Measurements from ENCODE around the gene GAL3ST1. TPM values are rescaled to one million over a fixed set of nuclear protein-coding genes. Genes with fewer than 3 reads are reported as not detected.
"Not testable (repeated sequence)": the region's sequence is repeated elsewhere in the genome, so short reads cannot be mapped to it uniquely, and the experiment has no call there.

Gene GAL3ST1, protein sequence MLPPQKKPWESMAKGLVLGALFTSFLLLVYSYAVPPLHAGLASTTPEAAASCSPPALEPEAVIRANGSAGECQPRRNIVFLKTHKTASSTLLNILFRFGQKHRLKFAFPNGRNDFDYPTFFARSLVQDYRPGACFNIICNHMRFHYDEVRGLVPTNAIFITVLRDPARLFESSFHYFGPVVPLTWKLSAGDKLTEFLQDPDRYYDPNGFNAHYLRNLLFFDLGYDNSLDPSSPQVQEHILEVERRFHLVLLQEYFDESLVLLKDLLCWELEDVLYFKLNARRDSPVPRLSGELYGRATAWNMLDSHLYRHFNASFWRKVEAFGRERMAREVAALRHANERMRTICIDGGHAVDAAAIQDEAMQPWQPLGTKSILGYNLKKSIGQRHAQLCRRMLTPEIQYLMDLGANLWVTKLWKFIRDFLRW
- total RNA-seq (0.17 TPM in 1 of 2 replicates, not detected in the other), polyA plus RNA-seq (0.03 and 0.06 TPM in 2 replicates), polyA minus RNA-seq (ENCODE audit: low replicate concordance) (not detected in 2 replicates)
- not detected in 2 replicates for polyA plus RNA-seq (2012)

DNA sequence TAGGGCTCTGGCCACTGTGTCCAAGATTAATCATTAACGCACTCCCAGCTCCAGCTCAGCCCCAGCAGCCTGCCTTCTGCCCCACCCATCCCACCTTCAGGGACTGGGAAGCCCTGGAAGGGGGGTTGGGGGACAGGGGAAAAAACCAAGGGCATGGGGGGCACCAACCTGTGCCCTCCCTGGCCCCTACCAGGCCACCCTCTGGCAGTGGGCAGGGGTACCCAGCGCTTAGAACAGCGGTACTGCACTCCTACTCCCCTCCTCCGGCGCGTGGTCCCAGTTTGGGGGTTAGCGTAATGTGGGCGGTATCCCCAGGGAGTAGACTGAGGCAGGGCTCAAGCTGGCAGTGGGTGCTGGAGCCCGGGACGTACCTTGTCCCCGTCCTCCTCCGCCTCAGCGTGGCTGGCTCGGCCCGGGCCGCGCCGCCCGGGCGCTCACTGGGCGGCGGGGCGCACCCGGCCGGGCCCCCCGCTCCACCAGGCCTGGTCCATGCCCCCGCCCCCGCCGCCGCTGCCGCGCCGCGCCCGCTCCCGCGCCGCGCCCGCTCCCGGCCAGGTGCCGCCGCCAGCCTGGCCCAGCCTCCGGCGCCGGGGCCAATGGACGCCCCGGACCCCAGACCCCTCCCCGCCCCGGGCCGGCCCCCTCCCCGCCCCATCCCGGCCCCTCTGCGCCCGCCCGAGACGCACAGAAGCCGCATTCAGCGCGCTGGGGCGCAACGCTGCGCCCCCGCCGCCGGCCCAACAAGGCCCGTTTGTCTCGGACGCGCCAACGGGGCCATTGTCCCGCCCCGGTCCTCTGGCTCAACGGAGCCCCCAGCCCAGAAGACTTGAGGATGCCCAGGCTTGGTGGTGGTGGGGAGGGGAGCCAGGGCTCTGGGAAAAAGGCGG is at the start of gene GAL3ST1:
Gene GAL3ST1, minus strand, starts transcription at position 571 of the 887 bp plus-strand sequence. CDS start 17,273 bp downstream, outside the sequence.
- peak within 1 kb of the TSS; percentile 59 for H3K27ac ChIP-seq (ENCODE audit: insufficient read depth, low read length)
- no peak within 1 kb of the TSS for H2AFZ ChIP-seq (ENCODE audit: low read length)
- H3K9me3 ChIP-seq (ENCODE audit: control insufficient read depth, insufficient read depth, low read depth, low read length) = no peaks in the 10 kb centered on the region
- H3K9ac ChIP-seq (ENCODE audit: insufficient read depth, low read length) = no peak within 1 kb of the TSS
- no peak within 1 kb of the TSS for H3K4me3 ChIP-seq (replicated peaks in 1 of 4; ENCODE audit: control extremely low read depth in 1 of 4, insufficient read depth in 1 of 4, low read depth in 3 of 4, low read length in 4 of 4)
- DNase-seq (ENCODE audit: low read depth in 2 of 2) = no peak
- H4K20me1 ChIP-seq (ENCODE audit: control insufficient read depth, extremely low read depth, insufficient read depth, low read length) = no peaks in the 10 kb centered on the region
- H3K27me3 ChIP-seq (ENCODE audit: control insufficient read depth, insufficient read depth, low read length) = peaks cover 4% of the 10 kb centered on the region
- H3K79me2 ChIP-seq (ENCODE audit: control insufficient read depth, insufficient read depth, low read length) = no peaks in the 10 kb centered on the region
- TF ChIP-seq EZH2 (IDR thresholded peaks at IDR 0.05; ENCODE audit: low read length, missing control alignments) (no peak), CTCF (conservative IDR thresholded peaks at IDR 0.05 in 1 of 2, IDR thresholded peaks at IDR 0.05 in 1 of 2; ENCODE audit: low read depth in 1 of 2, low read length in 2 of 2) (no peak)
- peak within 1 kb of the TSS; percentile 40 for H3K4me2 ChIP-seq (ENCODE audit: extremely low read depth, insufficient read depth, low read length)
- H3K36me3 ChIP-seq (ENCODE audit: control insufficient read depth, insufficient read depth, low read length) = peaks cover 15% of the 10 kb centered on the region
- no peaks in the 10 kb centered on the region for H3K4me1 ChIP-seq (ENCODE audit: control insufficient read depth, extremely low read depth, insufficient read depth, low read length)

DNA sequence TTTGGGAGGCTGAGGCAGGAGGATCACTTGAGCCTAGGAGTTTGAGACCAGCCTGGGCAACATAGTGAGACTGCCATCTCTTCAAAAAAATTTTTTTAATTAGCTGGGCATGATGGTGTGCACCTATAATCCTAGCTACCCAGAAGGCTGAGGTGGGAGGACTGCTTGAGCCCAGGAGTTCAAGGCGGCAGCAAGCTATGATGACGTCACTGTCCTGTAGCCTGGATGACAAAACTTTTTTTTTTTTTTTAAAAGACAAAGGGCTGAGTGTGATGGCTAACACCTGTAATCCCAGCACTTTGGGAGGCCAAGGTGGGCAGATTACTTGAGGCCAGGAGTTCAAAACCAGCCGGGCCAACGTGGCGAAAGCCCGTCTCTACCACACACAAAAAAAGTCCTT is 45.4 kb upstream of the GAL3ST1 start:
- H3K4me1 ChIP-seq (ENCODE audit: control insufficient read depth, extremely low read depth, insufficient read depth, low read length); H2AFZ ChIP-seq (ENCODE audit: low read length); H3K27me3 ChIP-seq (ENCODE audit: control insufficient read depth, insufficient read depth, low read length); H3K27ac ChIP-seq (ENCODE audit: insufficient read depth, low read length); H4K20me1 ChIP-seq (ENCODE audit: control insufficient read depth, extremely low read depth, insufficient read depth, low read length); H3K4me3 ChIP-seq (replicated peaks in 1 of 4; ENCODE audit: control extremely low read depth in 1 of 4, insufficient read depth in 1 of 4, low read depth in 3 of 4, low read length in 4 of 4); H3K36me3 ChIP-seq (ENCODE audit: control insufficient read depth, insufficient read depth, low read length); DNase-seq (ENCODE audit: low read depth in 2 of 2); H3K4me2 ChIP-seq (ENCODE audit: extremely low read depth, insufficient read depth, low read length); H3K9me3 ChIP-seq (ENCODE audit: control insufficient read depth, insufficient read depth, low read depth, low read length); H3K9ac ChIP-seq (ENCODE audit: insufficient read depth, low read length); H3K79me2 ChIP-seq (ENCODE audit: control insufficient read depth, insufficient read depth, low read length): not testable (repeated sequence)

DNA sequence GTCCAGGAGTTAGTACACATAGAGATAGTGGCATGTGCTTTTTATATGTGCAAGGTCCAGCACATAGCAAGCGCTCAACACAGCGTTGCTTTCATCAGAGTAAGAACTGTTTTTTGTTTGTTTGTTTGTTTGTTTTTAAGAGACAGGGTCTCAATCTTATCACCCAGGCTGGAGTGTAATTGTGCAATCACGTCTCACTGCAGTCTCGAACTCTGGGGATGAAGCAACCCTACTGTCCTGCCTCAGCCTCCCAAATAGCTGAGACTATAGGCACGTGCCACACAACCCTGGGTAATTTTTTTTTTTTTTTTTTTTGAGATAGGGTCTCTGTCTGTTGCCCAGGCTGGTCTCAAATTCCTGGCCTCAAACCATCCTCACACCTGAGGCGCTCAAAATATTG is 43.4 kb upstream of the GAL3ST1 start:
- no peak overlapping the region for H3K9ac ChIP-seq (ENCODE audit: insufficient read depth, low read length)
- H3K27ac ChIP-seq (ENCODE audit: insufficient read depth, low read length) = no peak overlapping the region
- H3K9me3 ChIP-seq (ENCODE audit: control insufficient read depth, insufficient read depth, low read depth, low read length) = no peaks in the 10 kb centered on the region
- H4K20me1 ChIP-seq (ENCODE audit: control insufficient read depth, extremely low read depth, insufficient read depth, low read length) = no peaks in the 10 kb centered on the region
- no peak overlapping the region for H2AFZ ChIP-seq (ENCODE audit: low read length)
- TF ChIP-seq CTCF (conservative IDR thresholded peaks at IDR 0.05 in 1 of 2, IDR thresholded peaks at IDR 0.05 in 1 of 2; ENCODE audit: low read depth in 1 of 2, low read length in 2 of 2) (no peak), EZH2 (IDR thresholded peaks at IDR 0.05; ENCODE audit: low read length, missing control alignments) (no peak)
- H3K4me3 ChIP-seq (replicated peaks in 1 of 4; ENCODE audit: control extremely low read depth in 1 of 4, insufficient read depth in 1 of 4, low read depth in 3 of 4, low read length in 4 of 4) = no peak overlapping the region
- no peak for DNase-seq (ENCODE audit: low read depth in 2 of 2)
- no peaks in the 10 kb centered on the region for H3K36me3 ChIP-seq (ENCODE audit: control insufficient read depth, insufficient read depth, low read length)
- no peaks in the 10 kb centered on the region for H3K4me1 ChIP-seq (ENCODE audit: control insufficient read depth, extremely low read depth, insufficient read depth, low read length)
- H3K4me2 ChIP-seq (ENCODE audit: extremely low read depth, insufficient read depth, low read length) = no peak overlapping the region
- H3K79me2 ChIP-seq (ENCODE audit: control insufficient read depth, insufficient read depth, low read length) = no peaks in the 10 kb centered on the region
- H3K27me3 ChIP-seq (ENCODE audit: control insufficient read depth, insufficient read depth, low read length) = no peaks in the 10 kb centered on the region
